HG03064 (cell line): Measurements from ENCODE around the gene TARBP1.

Experiments
- ATAC-seq: cut with Tn5 transposase; IDR thresholded peaks from one replicate; pipeline ENCODE4 v1.9.1; 2021; ENCODE audit warnings: low read depth; ENCODE audit not compliant: unreplicated experiment

TARBP1 gene

GRCh38 chr1:234458352-234459017, 20.5 kb downstream of the TARBP1 start:
- no peak for ATAC-seq

DNA sequence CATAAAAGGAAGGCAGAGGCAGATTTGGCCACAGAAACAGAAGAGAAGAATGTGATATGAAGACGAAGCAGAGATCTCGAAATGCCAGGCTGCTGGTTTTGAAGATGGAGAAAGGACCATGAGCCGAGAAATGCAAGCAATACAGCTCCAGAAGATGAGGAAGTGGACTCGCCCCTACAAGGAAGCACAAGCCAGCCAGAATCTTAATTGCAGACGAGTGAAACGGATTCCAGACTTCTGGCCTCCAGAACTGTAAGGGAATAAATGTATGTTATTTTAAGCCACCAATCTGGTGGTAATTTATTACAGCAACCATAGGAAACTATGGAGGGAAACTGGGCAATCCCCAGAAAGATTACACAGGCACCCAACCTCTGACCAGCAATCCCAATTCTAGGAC, 24.1 kb downstream of the TARBP1 start:
- ATAC-seq = no peak

DNA sequence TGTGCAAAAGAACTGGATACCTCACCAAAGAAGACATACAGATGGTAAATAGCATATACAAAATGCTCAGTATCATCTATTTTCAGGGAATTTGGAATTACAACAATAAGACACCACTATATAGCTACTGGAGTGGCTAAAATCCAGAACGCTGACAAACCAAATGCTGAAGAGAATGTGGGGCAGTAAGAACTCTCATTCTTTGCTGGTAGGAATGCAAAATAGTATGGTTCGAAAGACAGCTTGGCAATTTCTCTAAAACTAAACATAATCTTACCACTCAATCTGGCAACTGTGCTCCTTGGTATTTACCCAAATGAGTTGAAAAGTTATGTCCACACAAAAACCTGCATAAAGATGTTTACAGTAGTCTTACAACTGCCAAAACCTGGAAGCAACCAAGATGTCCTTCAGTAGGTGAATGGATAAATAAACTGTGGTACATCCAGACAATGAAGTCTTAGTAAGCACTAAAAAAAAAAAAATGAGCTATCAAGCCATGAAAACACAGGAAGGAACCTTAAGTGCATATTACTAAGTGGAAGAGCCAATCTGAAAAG, 26.5 kb downstream of the TARBP1 start:
- ATAC-seq = no peak

GRCh38 chr1:234440348-234440747, 38.6 kb downstream of the TARBP1 start:
- ATAC-seq = no peak

- no peak for ATAC-seq
These were observed 40.4 kb downstream of the TARBP1 start for GRCh38 chr1:234438579-234438978.

DNA sequence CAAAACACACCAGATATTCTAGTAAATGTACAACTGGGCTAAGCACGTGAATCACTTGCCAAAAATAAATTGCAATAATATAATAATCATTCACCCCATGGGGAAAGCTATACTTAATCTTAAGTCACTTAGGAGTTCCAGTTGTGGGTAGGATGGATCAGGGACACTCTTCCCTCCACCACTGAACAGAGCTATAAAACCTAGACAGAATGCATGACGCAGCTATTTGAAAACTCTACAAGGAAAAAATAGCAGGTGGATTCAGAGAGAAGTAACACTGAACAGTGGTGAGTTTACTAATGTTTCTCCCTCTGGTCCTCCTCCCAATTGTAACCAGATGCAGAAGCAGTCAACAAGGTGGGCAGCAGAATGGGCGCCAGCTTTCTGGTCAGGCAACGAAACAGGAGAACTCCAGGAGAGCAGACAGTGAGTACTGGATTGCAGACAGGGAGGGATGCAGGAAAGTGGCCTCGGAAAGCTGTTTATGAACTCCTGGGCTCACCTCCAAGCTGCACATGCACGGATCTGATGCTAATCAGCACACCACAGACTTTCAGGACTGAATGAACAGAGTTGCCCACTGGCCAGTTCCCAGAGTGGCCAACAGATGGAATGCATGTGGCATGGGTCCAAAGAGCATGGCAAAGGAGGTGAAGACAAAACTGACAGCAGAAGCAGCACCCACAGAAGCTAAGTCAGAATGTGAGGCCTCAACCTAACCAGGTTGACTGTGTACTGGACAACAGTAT, 41.4 kb downstream of the TARBP1 start:
- ATAC-seq = no peak

- ATAC-seq = no peak
These were observed 43.4 kb downstream of the TARBP1 start for GRCh38 chr1:234435620-234436019.

GRCh38 chr1:234434706-234435105, 44.3 kb downstream of the TARBP1 start:
- no peak for ATAC-seq

GRCh38 chr1:234433563-234434285, 45.3 kb downstream of the TARBP1 start:
- ATAC-seq = peak; percentile 75

DNA sequence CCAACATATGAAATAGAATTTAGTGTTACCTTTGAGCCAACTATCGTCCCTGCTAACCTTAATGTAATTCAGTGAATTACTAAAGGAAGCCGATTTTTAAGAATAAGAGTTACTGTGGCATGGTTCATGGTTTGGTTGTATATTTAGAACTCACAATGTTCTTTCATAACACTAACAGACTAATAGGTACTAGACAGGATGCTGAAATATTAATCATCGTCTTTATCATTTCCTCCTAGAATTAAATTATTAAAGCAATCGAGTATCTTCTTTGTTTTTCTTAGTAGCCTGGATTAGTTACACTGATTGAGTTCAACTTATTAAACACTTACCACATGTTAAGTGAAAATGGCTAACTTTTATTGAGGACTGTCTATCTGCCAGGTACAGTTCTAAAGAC, 47.7 kb downstream of the TARBP1 start:
- no peak for ATAC-seq

GRCh38 chr1:234430691-234431090, 48.3 kb downstream of the TARBP1 start:
- ATAC-seq = no peak

DNA sequence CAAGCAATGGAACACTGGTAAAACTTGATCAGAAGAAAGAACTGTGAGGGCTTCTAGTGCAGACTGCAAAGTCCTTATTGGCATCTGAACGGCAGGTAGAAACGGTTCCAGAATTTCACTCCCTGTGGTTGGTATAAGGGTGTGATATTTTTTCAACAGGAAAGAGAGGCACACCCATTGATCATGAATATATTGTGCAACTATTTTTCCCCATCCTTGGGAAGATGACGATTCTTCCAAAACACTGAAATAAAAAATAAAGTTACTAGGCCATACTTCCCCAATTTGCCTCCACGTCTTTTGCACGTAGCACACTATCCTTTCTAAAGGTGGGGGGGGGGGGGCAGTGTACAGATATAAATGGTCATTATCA, 49.6 kb downstream of the TARBP1 start:
- no peak for ATAC-seq

DNA sequence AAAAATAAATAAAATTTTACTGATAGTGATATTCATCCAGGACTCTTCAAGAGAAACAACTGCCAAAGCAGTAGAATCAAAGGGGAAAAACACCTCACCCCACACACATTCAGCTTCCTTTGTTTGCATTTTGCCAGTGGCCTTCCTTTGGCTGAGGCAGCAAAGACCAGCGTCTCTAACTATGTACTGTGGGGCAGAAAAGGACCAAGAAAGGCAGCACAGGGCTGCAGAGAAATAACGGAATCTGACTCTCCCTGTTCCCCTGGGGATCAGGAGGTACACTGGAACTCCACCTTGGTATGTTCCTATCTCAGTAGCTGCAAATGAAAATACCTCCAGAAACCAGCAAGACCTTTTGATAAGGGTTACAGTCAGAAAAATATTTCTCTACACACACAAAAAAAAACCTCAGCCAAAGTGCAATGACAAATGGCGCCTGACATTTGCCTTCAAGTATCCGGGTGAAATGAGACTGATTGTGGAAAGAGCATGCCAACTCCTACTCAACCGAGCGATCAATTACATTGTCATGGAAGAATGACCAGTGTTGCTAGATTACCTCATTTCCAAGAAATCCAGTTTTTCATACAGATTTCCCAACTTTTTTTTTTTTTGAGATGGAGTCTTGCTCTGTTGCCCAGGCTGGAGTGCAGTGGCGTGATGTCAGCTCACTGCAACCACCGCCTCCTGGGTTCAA, 50.9 kb downstream of the TARBP1 start:
- ATAC-seq = no peak

- ATAC-seq = no peak
These were observed 65.0 kb downstream of the TARBP1 start for GRCh38 chr1:234413990-234414389.

- ATAC-seq = no peak
These were observed 65.5 kb downstream of the TARBP1 start for GRCh38 chr1:234413485-234413884.

DNA sequence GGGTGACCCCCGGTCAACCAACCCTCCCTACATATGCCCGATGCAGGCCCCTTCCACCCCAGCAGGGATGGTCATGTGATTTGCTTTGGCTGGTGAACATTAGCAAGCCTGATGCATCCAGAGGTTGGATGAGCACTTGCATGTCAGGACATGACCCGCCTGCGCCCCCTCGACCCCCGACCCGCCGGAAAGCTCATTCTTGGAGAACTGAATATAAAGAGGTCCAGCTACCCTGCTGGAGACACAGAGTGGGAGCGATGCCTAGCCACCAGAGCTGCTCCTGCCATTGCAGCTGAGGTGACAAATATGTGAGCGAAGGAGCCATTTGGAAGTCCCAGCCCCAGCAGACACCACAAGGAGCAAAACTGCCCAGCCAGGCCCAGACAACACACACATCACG, 66.1 kb downstream of the TARBP1 start:
- no peak for ATAC-seq

DNA sequence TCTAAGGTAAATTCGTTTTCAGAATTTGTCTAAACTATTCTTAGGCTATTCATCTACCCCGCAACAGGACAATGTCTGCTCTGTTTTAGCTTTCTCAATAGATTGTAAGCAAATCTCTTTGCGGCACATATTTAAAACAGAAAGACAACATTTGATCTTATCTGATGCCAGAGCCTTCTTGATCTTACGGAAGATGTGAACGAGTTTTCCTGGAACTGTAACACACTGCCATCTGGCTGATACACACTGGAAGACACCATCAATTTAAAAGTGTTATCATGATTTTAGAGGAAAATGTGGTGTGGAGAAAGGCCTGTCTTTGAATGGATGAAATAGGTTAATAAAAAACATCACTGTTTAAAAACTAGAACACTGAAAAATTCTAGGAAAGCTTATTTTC, 69.7 kb downstream of the TARBP1 start:
- no peak for ATAC-seq

DNA sequence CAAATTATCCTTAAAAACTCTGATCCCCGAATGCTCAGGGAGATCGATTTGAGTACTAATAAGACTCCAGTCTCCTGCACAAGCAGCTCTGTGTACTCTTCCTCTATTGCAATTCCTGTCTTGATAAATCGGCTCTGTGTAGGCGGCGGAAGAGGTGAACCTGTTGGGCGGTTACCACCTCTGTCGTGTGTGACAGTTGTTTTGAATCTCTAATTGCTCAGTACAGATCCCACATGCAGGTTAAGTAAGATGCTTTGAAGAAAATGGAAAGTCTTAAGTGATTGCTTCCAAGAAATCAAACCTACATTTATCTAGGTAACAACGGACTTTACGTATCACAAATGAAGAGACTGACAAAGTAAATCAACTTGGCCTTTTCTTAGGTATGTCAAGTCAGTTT, 70.2 kb downstream of the TARBP1 start:
- ATAC-seq = no peak

DNA sequence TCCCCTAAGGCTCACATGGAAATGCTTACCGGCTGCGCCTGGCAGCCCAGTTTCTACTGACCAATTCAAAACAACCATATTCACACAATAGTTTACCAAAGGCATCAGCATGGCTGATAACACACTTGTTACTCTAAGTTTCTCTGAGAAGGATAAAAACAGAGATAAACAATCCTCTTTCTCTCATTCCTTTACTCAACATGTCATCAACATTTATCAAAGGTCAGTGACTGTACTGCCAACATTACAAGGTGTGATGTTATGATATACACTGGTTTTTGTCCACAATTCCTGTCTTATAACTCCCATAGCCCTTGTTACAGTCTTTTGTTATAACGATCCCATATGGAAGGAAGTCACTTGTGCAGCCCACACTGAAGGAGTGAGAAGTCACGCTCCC, 72.1 kb downstream of the TARBP1 start:
- no peak for ATAC-seq

DNA sequence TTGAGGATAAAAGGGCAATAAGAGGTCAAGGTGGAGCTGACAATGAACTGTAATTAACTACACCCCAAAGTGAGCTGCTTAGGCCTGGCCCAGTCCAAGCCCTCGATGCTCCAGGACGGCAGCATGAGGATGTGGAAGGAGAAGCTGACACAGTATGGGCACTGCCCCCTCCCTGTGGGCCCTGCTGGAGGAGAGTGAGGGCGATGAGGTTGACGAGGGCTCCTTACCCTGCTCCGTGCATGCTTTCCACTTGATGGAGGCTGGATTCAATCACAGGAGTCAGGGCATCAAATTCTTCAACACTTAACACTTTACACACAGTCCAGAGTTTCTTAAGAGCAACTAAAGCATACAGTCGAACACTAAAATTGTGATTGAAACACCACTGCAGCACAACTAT, 73.3 kb downstream of the TARBP1 start:
- ATAC-seq = no peak

GRCh38 chr1:234402939-234403338, 76.0 kb downstream of the TARBP1 start:
- ATAC-seq = no peak
